ENCODE data around the gene TRABD2B.

Gene TRABD2B

GRCh38 chr1:47830021-47830420 is 167.2 kb downstream of the TRABD2B start:
- H3K27me3 ChIP-seq (replicated peaks; ENCODE audit: control insufficient read depth, insufficient read depth, low read length): no peaks in the 10 kb centered on the region; the same call in 1 of the 2 replicates
- no peak for TF ChIP-seq CTCF (IDR thresholded peaks at IDR 0.05; ENCODE audit: insufficient read depth, low read length, poor library complexity, severe bottlenecking)

GRCh38 chr1:47828978-47829377 is 168.2 kb downstream of the TRABD2B start:
- no peaks in the 10 kb centered on the region; the same call in 1 of the 2 replicates for H3K27me3 ChIP-seq (replicated peaks; ENCODE audit: control insufficient read depth, insufficient read depth, low read length)
- DNase-seq (ENCODE audit: extremely low read depth, insufficient read length): no peak
- no peak for TF ChIP-seq CTCF (IDR thresholded peaks at IDR 0.05; ENCODE audit: insufficient read depth, low read length, poor library complexity, severe bottlenecking)
- no peaks in the 10 kb centered on the region for H3K36me3 ChIP-seq (ENCODE audit: control insufficient read depth, insufficient read depth, low read length)
- H3K4me3 ChIP-seq (replicated peaks; ENCODE audit: low read depth, low read length): no peak overlapping the region

More at GRCh38 chr1:47830021-47830420, 167.2 kb downstream of the TRABD2B start:
- DNase-seq (ENCODE audit: extremely low read depth, insufficient read length): no peak
- Histone ChIP-seq H3K36me3 (ENCODE audit: control insufficient read depth, insufficient read depth, low read length) (no peaks in the 10 kb centered on the region), H3K4me3 (replicated peaks; ENCODE audit: low read depth, low read length) (no peak overlapping the region)

- H3K4me3 ChIP-seq (replicated peaks; ENCODE audit: low read depth, low read length): no peak overlapping the region
- no peak for DNase-seq (ENCODE audit: extremely low read depth, insufficient read length)
Measured at GRCh38 chr1:47827109-47827508, 170.1 kb downstream of the TRABD2B start.

GRCh38 chr1:47824716-47825115 is 172.5 kb downstream of the TRABD2B start:
- no peak for DNase-seq (ENCODE audit: extremely low read depth, insufficient read length)
- no peak for TF ChIP-seq CTCF (IDR thresholded peaks at IDR 0.05; ENCODE audit: insufficient read depth, low read length, poor library complexity, severe bottlenecking)

More at GRCh38 chr1:47827109-47827508, 170.1 kb downstream of the TRABD2B start:
- Histone ChIP-seq H3K27me3 (replicated peaks; ENCODE audit: control insufficient read depth, insufficient read depth, low read length) (no peaks in the 10 kb centered on the region), H3K36me3 (ENCODE audit: control insufficient read depth, insufficient read depth, low read length) (no peaks in the 10 kb centered on the region)
- TF ChIP-seq CTCF (IDR thresholded peaks at IDR 0.05; ENCODE audit: insufficient read depth, low read length, poor library complexity, severe bottlenecking): no peak

GRCh38 chr1:47824297-47824696 is 172.9 kb downstream of the TRABD2B start:
- H3K4me3 ChIP-seq (replicated peaks; ENCODE audit: low read depth, low read length): no peak overlapping the region
- H3K36me3 ChIP-seq (ENCODE audit: control insufficient read depth, insufficient read depth, low read length): no peaks in the 10 kb centered on the region
- DNase-seq (ENCODE audit: extremely low read depth, insufficient read length): no peak
- TF ChIP-seq CTCF (IDR thresholded peaks at IDR 0.05; ENCODE audit: insufficient read depth, low read length, poor library complexity, severe bottlenecking): no peak
- no peaks in the 10 kb centered on the region; the same call in 1 of the 2 replicates for H3K27me3 ChIP-seq (replicated peaks; ENCODE audit: control insufficient read depth, insufficient read depth, low read length)

More at GRCh38 chr1:47824716-47825115, 172.5 kb downstream of the TRABD2B start:
- Histone ChIP-seq H3K4me3 (replicated peaks; ENCODE audit: low read depth, low read length) (no peak overlapping the region), H3K27me3 (replicated peaks; ENCODE audit: control insufficient read depth, insufficient read depth, low read length) (no peaks in the 10 kb centered on the region; the same call in 1 of the 2 replicates), H3K36me3 (ENCODE audit: control insufficient read depth, insufficient read depth, low read length) (no peaks in the 10 kb centered on the region)
